NCI-H1048 (cell line): Measurements from ENCODE around the gene NEU2.
"Not testable (repeated sequence)": the region's sequence is repeated elsewhere in the genome, so short reads cannot be mapped to it uniquely, and the experiment has no call there.

Experiments used
- DNase-seq: peaks from one replicate; lab custom pipeline; 2025; lab: John Stamatoyannopoulos, UW

Gene NEU2

GRCh38 chr2:233010569-233011267, 21.8 kb upstream of the NEU2 start:
- no peak for DNase-seq

- no peak for DNase-seq
Observed at GRCh38 chr2:233011268-233011650, 21.2 kb upstream of the NEU2 start.

- DNase-seq: no peak
Observed at GRCh38 chr2:233011702-233012131, 20.8 kb upstream of the NEU2 start.

GRCh38 chr2:233012301-233012971, 20.0 kb upstream of the NEU2 start:
- DNase-seq: no peak

GRCh38 chr2:233013027-233013461, 19.4 kb upstream of the NEU2 start, which contains the start of gene NGEF:
TSS of gene NGEF (minus strand) at chr2:233013256. CDS start at chr2:232974890, 38,366 bp downstream.
- no peak for DNase-seq

GRCh38 chr2:233013650-233014049, 18.8 kb upstream of the NEU2 start:
- no peak for DNase-seq

- no peak for DNase-seq
Observed at GRCh38 chr2:233015019-233015645, 17.3 kb upstream of the NEU2 start.

- no peak for DNase-seq
Observed at GRCh38 chr2:233017947-233018346, 14.5 kb upstream of the NEU2 start.

GRCh38 chr2:233019610-233020009, 12.9 kb upstream of the NEU2 start:
- not testable (repeated sequence) for DNase-seq

GRCh38 chr2:233020454-233020853, 12.0 kb upstream of the NEU2 start:
- no peak for DNase-seq

- no peak for DNase-seq
Observed at GRCh38 chr2:233021771-233022170, 10.7 kb upstream of the NEU2 start.

GRCh38 chr2:233022561-233022960, 9.9 kb upstream of the NEU2 start:
- DNase-seq: no peak

- no peak for DNase-seq
Observed at GRCh38 chr2:233023007-233023760, 9.3 kb upstream of the NEU2 start.

- DNase-seq: no peak
Observed at GRCh38 chr2:233023761-233024410, 8.6 kb upstream of the NEU2 start.

- DNase-seq: no peak
Observed at GRCh38 chr2:233025706-233026105, 6.8 kb upstream of the NEU2 start.

- DNase-seq: no peak
Observed at GRCh38 chr2:233026198-233026813, 6.2 kb upstream of the NEU2 start.

- DNase-seq: no peak
Observed at GRCh38 chr2:233029321-233029720, 3.2 kb upstream of the NEU2 start.

- DNase-seq: no peak
Observed at GRCh38 chr2:233031556-233032500, 644 bp upstream of the NEU2 start.

- no peak for DNase-seq
Observed at GRCh38 chr2:233033672-233034071, 1.2 kb downstream of the NEU2 start.
